H1 (cell line): Measurements from ENCODE around the gene HBEGF. TPM values are rescaled to one million over a fixed set of nuclear protein-coding genes. Genes with fewer than 3 reads are reported as not detected.

Experiments used
- CTCF ChIA-PET: fragments of 300-600 bp; sonication (Branson Sonifier 250); formaldehyde crosslinking; loops from one replicate; lab custom pipeline; 2021; ENCODE audit not compliant: partially characterized antibody; lab: Charles Lee
- POLR2A ChIA-PET: fragments of 300-600 bp; sonication (Branson Sonifier 250); formaldehyde crosslinking; loops from one replicate; lab custom pipeline; 2021; ENCODE audit warnings: inconsistent platforms; ENCODE audit not compliant: partially characterized antibody; lab: Charles Lee
- DNase-seq, 2 experiments: peaks; one replicate each; pipeline versions ENCODE4 v3.0.0 to v3.0.0-alpha.2; 2010 to 2022; ENCODE audit warnings: low spot score in 2 of 2, low read depth in 1 of 2, mixed read lengths in 1 of 2
- FAIRE-seq: peaks from 2 replicates; lab custom pipeline; 2011; peaks lifted over from hg19 to GRCh38; lab: Jason Lieb, UNC
- H2AFZ ChIP-seq: 2 replicates; pipeline ENCODE4 v1.8.1; 2012; ENCODE audit warnings: low read length, inconsistent platforms
- H2AK5ac ChIP-seq: 2 replicates; pipeline ENCODE4 v1.6.1; 2013; ENCODE audit warnings: low read depth, low read length
- H2BK120ac ChIP-seq: replicated peaks from 2 replicates; pipeline ENCODE3; 2013; ENCODE audit warnings: low read depth, low read length, inconsistent platforms
- H2BK12ac ChIP-seq: 2 replicates; pipeline ENCODE4 v1.6.1; 2013; ENCODE audit warnings: low read depth, low read length
- H2BK15ac ChIP-seq: 2 replicates; pipeline ENCODE4 v1.6.1; 2013; ENCODE audit warnings: low read length
- H2BK20ac ChIP-seq: 2 replicates; pipeline ENCODE4 v1.6.1; 2013; ENCODE audit warnings: low read length
- H2BK5ac ChIP-seq: 2 replicates; pipeline ENCODE4 v1.6.1; 2013; ENCODE audit warnings: low read depth, low read length
- H3K14ac ChIP-seq: 2 replicates; pipeline ENCODE4 v1.6.1; 2013; ENCODE audit warnings: inconsistent platforms; ENCODE audit not compliant: insufficient read length
- H3K18ac ChIP-seq: 2 replicates; pipeline ENCODE4 v1.6.1; 2013; ENCODE audit warnings: low read length; ENCODE audit errors: extremely low read depth
- H3K23ac ChIP-seq: 2 replicates; pipeline ENCODE4 v1.6.1; 2013; ENCODE audit warnings: inconsistent platforms; ENCODE audit not compliant: insufficient read length
- H3K23me2 ChIP-seq: 2 replicates; pipeline ENCODE4 v1.6.1; 2013; ENCODE audit warnings: low read depth, low read length
- H3K27ac ChIP-seq: 2 replicates; pipeline ENCODE4 v1.6.1; 2011; ENCODE audit warnings: low read depth, low read length, inconsistent platforms
- H3K27me3 ChIP-seq, 4 experiments: replicated peaks in 1 of 4; 1 replicate in 1 of 4; 2 replicates in 3 of 4; pipeline versions ENCODE4 v1.6.1 to v1.8.1; 2011 to 2013; ENCODE audit warnings: low read length in 3 of 4, mild to moderate bottlenecking in 3 of 4, inconsistent platforms in 2 of 4, mixed read lengths in 2 of 4, moderate library complexity in 1 of 4; ENCODE audit not compliant: control insufficient read depth in 3 of 4, insufficient read depth in 3 of 4; ENCODE audit errors: extremely low read depth in 1 of 4
- H3K36me3 ChIP-seq, 4 experiments: 2 replicates each; pipeline versions ENCODE4 v1.6.1 to v1.8.1; 2011 to 2013; ENCODE audit warnings: mild to moderate bottlenecking in 4 of 4, low read length in 3 of 4, moderate library complexity in 2 of 4, control low read depth in 1 of 4, inconsistent platforms in 1 of 4; ENCODE audit not compliant: insufficient read depth in 4 of 4, control insufficient read depth in 2 of 4
- H3K4ac ChIP-seq: replicated peaks from 2 replicates; pipeline ENCODE3; 2013; ENCODE audit warnings: low read length, low read depth, mixed read lengths, inconsistent platforms; ENCODE audit not compliant: insufficient read length
- H3K4me1 ChIP-seq, 4 experiments: replicated peaks in 1 of 4; 1 replicate in 1 of 4; 2 replicates in 3 of 4; pipeline versions ENCODE4 v1.6.1 to v1.8.1; 2011 to 2013; ENCODE audit warnings: low read length in 3 of 4, inconsistent platforms in 2 of 4, mixed read lengths in 1 of 4; ENCODE audit not compliant: insufficient read depth in 4 of 4, control insufficient read depth in 3 of 4
- H3K4me2 ChIP-seq, 2 experiments: 2 replicates each; pipeline versions ENCODE4 v1.6.1 to v1.8.1; 2011 to 2013; ENCODE audit warnings: low read depth in 2 of 2, low read length in 2 of 2, control low read depth in 1 of 2, inconsistent platforms in 1 of 2, mild to moderate bottlenecking in 1 of 2; ENCODE audit not compliant: insufficient read depth in 1 of 2
- H3K4me3 ChIP-seq, 4 experiments: fragments of 200-600, 300-600 bp in 1 of 4; sonication (generic), shearing (Covaris generic), sonication (Bioruptor Twin) in 1 of 4; 2 replicates each; pipeline versions ENCODE4 v1.5.1 to v1.8.1; 2011 to 2016; ENCODE audit warnings: low read length in 4 of 4, low read depth in 3 of 4, control low read depth in 2 of 4, inconsistent platforms in 2 of 4, mild to moderate bottlenecking in 2 of 4, mixed read lengths in 1 of 4, moderate library complexity in 1 of 4; ENCODE audit not compliant: insufficient read depth in 2 of 4; ENCODE audit errors: extremely low read depth in 1 of 4
- H3K56ac ChIP-seq: replicated peaks from 2 replicates; pipeline ENCODE3; 2013; ENCODE audit warnings: low read depth, mild to moderate bottlenecking, mixed read lengths, low read length, inconsistent platforms; ENCODE audit not compliant: insufficient read length
- H3K79me1 ChIP-seq: 2 replicates; pipeline ENCODE4 v1.6.1; 2013; ENCODE audit warnings: low read depth, low read length, control low read depth
- H3K79me2 ChIP-seq, 2 experiments: 2 replicates each; pipeline versions ENCODE4 v1.6.1 to v1.8.1; 2012 to 2013; ENCODE audit warnings: low read length in 2 of 2, mild to moderate bottlenecking in 2 of 2, inconsistent platforms in 1 of 2; ENCODE audit not compliant: insufficient read depth in 2 of 2, control insufficient read depth in 1 of 2
- H3K9ac ChIP-seq, 4 experiments: replicated peaks in 1 of 4; 1 replicate in 1 of 4; 2 replicates in 3 of 4; pipeline versions ENCODE4 v1.6.1 to v1.8.1; 2011 to 2013; ENCODE audit warnings: low read depth in 3 of 4, low read length in 3 of 4, control low read depth in 2 of 4, mild to moderate bottlenecking in 2 of 4, moderate library complexity in 2 of 4, inconsistent platforms in 1 of 4; ENCODE audit errors: extremely low read depth in 1 of 4
- H3K9me3 ChIP-seq, 2 experiments: 2 replicates each; pipeline versions ENCODE4 v1.6.1 to v1.8.1; 2012 to 2013; ENCODE audit warnings: mild to moderate bottlenecking in 2 of 2, moderate library complexity in 2 of 2, control low read depth in 1 of 2, inconsistent platforms in 1 of 2, low read depth in 1 of 2, low read length in 1 of 2, mixed read lengths in 1 of 2; ENCODE audit not compliant: insufficient read depth in 2 of 2
- H4K20me1 ChIP-seq, 2 experiments: replicated peaks in 1 of 2; 2 replicates each; pipeline versions ENCODE3 to v1.8.1; 2011 to 2013; ENCODE audit warnings: inconsistent platforms in 2 of 2, low read length in 2 of 2, mild to moderate bottlenecking in 1 of 2; ENCODE audit not compliant: insufficient read depth in 2 of 2, control insufficient read depth in 1 of 2
- H4K5ac ChIP-seq: 2 replicates; pipeline ENCODE4 v1.6.1; 2013; ENCODE audit warnings: low read length, low read depth, mixed read lengths, inconsistent platforms; ENCODE audit not compliant: insufficient read length
- H4K8ac ChIP-seq: 2 replicates; pipeline ENCODE4 v1.8.0; 2013; ENCODE audit warnings: mild to moderate bottlenecking, moderate library complexity, low read length, inconsistent platforms; ENCODE audit not compliant: insufficient read depth; ENCODE audit errors: extremely low read depth
- H4K91ac ChIP-seq: replicated peaks from 2 replicates; pipeline ENCODE3; 2013; ENCODE audit warnings: low read length, mixed read lengths, inconsistent platforms; ENCODE audit not compliant: insufficient read length
- BRCA1 ChIP-seq: IDR thresholded peaks from 2 replicates; pipeline ENCODE4 v1.6.1; 2012; ENCODE audit warnings: low read depth, low read length, improper control_type of control experiment
- CHD1 ChIP-seq: IDR thresholded peaks from 2 replicates; pipeline ENCODE4 v1.6.1; 2012; ENCODE audit warnings: low read depth, low read length, improper control_type of control experiment
- NANOG ChIP-seq: IDR thresholded peaks from 2 replicates; pipeline ENCODE4 v1.6.1; 2011; ENCODE audit warnings: low read length, low read depth, mild to moderate bottlenecking, inconsistent platforms; ENCODE audit not compliant: insufficient read depth, poor library complexity, severe bottlenecking
- POU5F1 ChIP-seq: IDR thresholded peaks from 2 replicates; pipeline ENCODE4 v1.6.1; 2011; ENCODE audit warnings: low read depth, mild to moderate bottlenecking, low read length, moderate library complexity
- RXRA ChIP-seq: IDR thresholded peaks from 2 replicates; pipeline ENCODE4 v1.6.1; 2011; ENCODE audit warnings: low read depth, mild to moderate bottlenecking, low read length, moderate library complexity; ENCODE audit not compliant: insufficient read depth
- SIN3A ChIP-seq, 2 experiments: IDR thresholded peaks in 1 of 2; conservative IDR thresholded peaks in 1 of 2; 2 replicates each; pipeline ENCODE4 v1.6.1; 2011 to 2012; ENCODE audit warnings: low read length in 2 of 2, improper control_type of control experiment in 1 of 2, low read depth in 1 of 2, mild to moderate bottlenecking in 1 of 2
- SIX5 ChIP-seq: IDR thresholded peaks from 2 replicates; pipeline ENCODE4 v1.6.1; 2011; ENCODE audit warnings: mild to moderate bottlenecking, low read depth, low read length
- SUZ12 ChIP-seq: fragments of 200-600 bp; sonication (generic); IDR thresholded peaks from 2 replicates; pipeline ENCODE4 v1.6.1; 2012; ENCODE audit warnings: mild to moderate bottlenecking, inconsistent platforms, low read length, moderate library complexity, mixed read lengths
- TAF7 ChIP-seq: optimal IDR thresholded peaks from 2 replicates; pipeline ENCODE3; 2011; ENCODE audit warnings: low read depth, mild to moderate bottlenecking, inconsistent platforms, low read length, moderate library complexity, borderline replicate concordance
- YY1 ChIP-seq: IDR thresholded peaks from 2 replicates; pipeline ENCODE4 v1.6.1; 2011; ENCODE audit warnings: low read depth, mild to moderate bottlenecking, low read length
- whole genome bisulfite sequencing, 2 experiments: shearing (Covaris generic) in 1 of 2; methylation state at CpG; one replicate each; pipeline versions ENCODE4 v1.1.6 to v1.1.7; 2013 to 2015; ENCODE audit warnings: low lambda C conversion rate in 2 of 2, mixed read lengths in 2 of 2, inconsistent platforms in 1 of 2, low coverage in 1 of 2, missing lambda C conversion rate in 1 of 2; ENCODE audit not compliant: insufficient replicate concordance in 2 of 2, insufficient coverage in 1 of 2, insufficient read length in 1 of 2; ENCODE audit errors: extremely low coverage in 1 of 2, missing lambda C conversion rate in 1 of 2; 5-methylcytosine and 5-hydroxymethylcytosine counted together
- polyA plus RNA-seq, 7 experiments: library from polyadenylated mRNA; depleted of rRNA in 3 of 7; stranded (reverse) in 5 of 7; unstranded in 2 of 7; fragments of >200 nt in 5 of 7; fragments of 200-250 nt in 2 of 7; gene quantifications; 1 replicate in 5 of 7; 2 replicates in 1 of 7; 4 replicates in 1 of 7; pipeline versions ENCODE4 v1.2.1 to v1.2.3, GENCODE V29; 2011 to 2013; ENCODE audit warnings: missing spikeins in 2 of 7, mixed read lengths in 2 of 7
- total RNA-seq: library from RNA; stranded (reverse); fragmentation: NEBNext Ultra II Directional; extraction: Animal tissue kit (Norgen Biotek cat#: 25700); gene quantifications from 2 replicates; pipeline ENCODE4 v1.2.1, GENCODE V29; 2021
- TF ChIP-seq, protein P1 (sequence below): IDR thresholded peaks from 2 replicates; pipeline ENCODE4 v1.6.1; 2012; ENCODE audit warnings: inconsistent platforms

HBEGF gene
- total and polyA plus RNA-seq, 2 of the 8 experiments (the other 6 are each of a cell fraction or from before 2014, with no cell fraction given) = 2.4 to 2.5 TPM

DNA sequence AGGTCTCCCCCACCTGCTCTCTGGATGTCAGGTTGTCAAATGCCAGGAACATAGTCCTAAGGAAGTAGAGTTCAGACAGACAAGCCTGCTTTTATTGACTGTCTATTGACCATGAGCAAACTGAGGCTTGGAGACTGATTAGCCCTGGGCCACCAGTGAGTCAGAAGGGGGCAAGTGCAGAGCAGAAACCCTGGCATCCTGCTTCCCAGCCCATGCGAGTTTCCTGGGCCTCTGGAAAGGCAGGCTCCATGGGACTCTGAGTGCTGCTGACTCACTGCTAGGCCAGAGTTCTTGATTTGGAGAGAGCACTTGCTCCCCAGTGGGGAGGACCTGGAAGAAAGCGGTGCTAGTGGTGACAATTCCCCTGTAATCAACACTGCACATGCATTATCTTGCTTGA, 2.8 kb upstream of the HBEGF start:
- H2AK5ac ChIP-seq = no peak overlapping the region
- H3K4me2 ChIP-seq = no peak overlapping the region
- CTCF ChIA-PET = interaction anchor here (0.5 to 15.0 kb wide), 10 partner anchors 8 to 1047 kb away, joined by 3 to 676 read pairs (median 4); partner anchors contain the start of gene SLC4A9
- H3K18ac ChIP-seq = no peak overlapping the region
- H3K4me1 ChIP-seq = peaks cover 0 to 16% (median 6%) of the 10 kb centered on the region in 4 experiments; a peak in 5 of 7 replicates
- POLR2A ChIA-PET = interaction anchor here (0.7 to 0.8 kb wide), 2 partner anchors 46 to 109 kb away, joined by 3 to 4 read pairs; partner anchors contain the start of gene PFDN1
- no peak overlapping the region for H3K4ac ChIP-seq
- no peak overlapping the region for H4K8ac ChIP-seq
- no peaks in the 10 kb centered on the region for H3K79me1 ChIP-seq
- no peak overlapping the region for H3K14ac ChIP-seq
- no peak overlapping the region for H2BK12ac ChIP-seq
- H3K27ac ChIP-seq = no peak overlapping the region
- TF ChIP-seq TAF7 (no peak), POU5F1 (no peak), RXRA (no peak), SIN3A (conservative IDR thresholded peaks at IDR 0.05 in 1 of 2, IDR thresholded peaks at IDR 0.05 in 1 of 2; ENCODE audit: low read depth in 1 of 2, low read length in 2 of 2) (no peak), SUZ12 (no peak), SIX5 (no peak), CHD1 (no peak), YY1 (no peak), BRCA1 (no peak), NANOG (no peak)
- TF ChIP-seq, protein P1, sequence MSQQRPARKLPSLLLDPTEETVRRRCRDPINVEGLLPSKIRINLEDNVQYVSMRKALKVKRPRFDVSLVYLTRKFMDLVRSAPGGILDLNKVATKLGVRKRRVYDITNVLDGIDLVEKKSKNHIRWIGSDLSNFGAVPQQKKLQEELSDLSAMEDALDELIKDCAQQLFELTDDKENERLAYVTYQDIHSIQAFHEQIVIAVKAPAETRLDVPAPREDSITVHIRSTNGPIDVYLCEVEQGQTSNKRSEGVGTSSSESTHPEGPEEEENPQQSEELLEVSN = no peak
- H3K36me3 ChIP-seq = no peaks in the 10 kb centered on the region
- H4K20me1 ChIP-seq = peaks cover 0 to 2% of the 10 kb centered on the region in 2 experiments
- H3K23me2 ChIP-seq = peaks cover 4% of the 10 kb centered on the region
- H2AFZ ChIP-seq = no peak overlapping the region
- H2BK120ac ChIP-seq = no peak overlapping the region
- H3K9ac ChIP-seq = no peak overlapping the region
- no peak overlapping the region for H4K91ac ChIP-seq
- no peak overlapping the region for H4K5ac ChIP-seq
- FAIRE-seq = no peak
- WGBS, 2 experiments = 85% methylated on average over 2 of the region's 2 CpGs; no CpG with 5 or more reads in 1 of the 2 experiments
- H3K23ac ChIP-seq = no peak overlapping the region
- no peak overlapping the region for H2BK15ac ChIP-seq
- no peak overlapping the region for H3K4me3 ChIP-seq
- peaks cover 0 to 11% (median 5%) of the 10 kb centered on the region in 4 experiments; a peak in 6 of 7 replicates for H3K27me3 ChIP-seq
- H2BK20ac ChIP-seq = no peak overlapping the region
- H3K79me2 ChIP-seq = no peaks in the 10 kb centered on the region
- DNase-seq = no peak
- no peak overlapping the region for H2BK5ac ChIP-seq
- H3K56ac ChIP-seq = no peak overlapping the region
- H3K9me3 ChIP-seq = no peaks in the 10 kb centered on the region
